Ascending aorta (tissue), 2 donors: Measurements from ENCODE around the gene THAP7. TPM values are rescaled to one million over a fixed set of nuclear protein-coding genes. Genes with fewer than 3 reads are reported as not detected.

Experiments
- DNase-seq, 2 donors: peaks; one replicate each; pipeline ENCODE4 v3.0.0-alpha.2; 2019; ENCODE audit warnings: low spot score in 2 of 2
- H3K27ac ChIP-seq, 2 donors: fragments of 200-600 bp; sonication (generic); one replicate each; pipeline ENCODE4 v1.5.1; 2016 to 2017; ENCODE audit warnings: mild to moderate bottlenecking in 1 of 2
- H3K27me3 ChIP-seq: fragments of 200-600 bp; sonication (generic); one replicate; pipeline ENCODE4 v1.5.1; 2017
- H3K36me3 ChIP-seq, 2 donors: fragments of 200-600 bp; sonication (generic); one replicate each; pipeline ENCODE4 v1.5.1; 2016
- H3K4me1 ChIP-seq, 2 donors: fragments of 200-600 bp; sonication (generic); one replicate each; pipeline ENCODE4 v1.5.1; 2016 to 2017; ENCODE audit warnings: mild to moderate bottlenecking in 1 of 2
- H3K4me3 ChIP-seq, 2 donors: fragments of 200-600 bp; sonication (generic); one replicate each; pipeline ENCODE4 v1.5.1; 2016 to 2017; ENCODE audit warnings: mild to moderate bottlenecking in 1 of 2
- H3K9me3 ChIP-seq, 2 donors: fragments of 200-600 bp; sonication (generic); one replicate each; pipeline ENCODE4 v1.5.1; 2016
- CTCF ChIP-seq, 3 experiments: fragments of 200-600 bp in 2 of 3; fragments of 450-650 bp in 1 of 3; sonication (generic) in 2 of 3; IDR thresholded peaks; one replicate each; pipeline ENCODE4 v1.5.1; 2016 to 2019; ENCODE audit warnings: antibody characterized with exemption in 3 of 3, mild to moderate bottlenecking in 1 of 3, moderate library complexity in 1 of 3
- intact Hi-C: fragments of 100-400 bp; cut with DNase I; formaldehyde crosslinking; loops from one replicate; pipeline ENCODE4 v1.15.1; 2023
- total RNA-seq: library from RNA; depleted of rRNA; stranded (reverse); fragments of >200 nt; gene quantifications from one replicate; pipeline ENCODE4 v1.1.0, GENCODE V29; 2016

The THAP7 gene
- total RNA-seq, 1 donor from 2014 or later = 37.9 TPM

DNA sequence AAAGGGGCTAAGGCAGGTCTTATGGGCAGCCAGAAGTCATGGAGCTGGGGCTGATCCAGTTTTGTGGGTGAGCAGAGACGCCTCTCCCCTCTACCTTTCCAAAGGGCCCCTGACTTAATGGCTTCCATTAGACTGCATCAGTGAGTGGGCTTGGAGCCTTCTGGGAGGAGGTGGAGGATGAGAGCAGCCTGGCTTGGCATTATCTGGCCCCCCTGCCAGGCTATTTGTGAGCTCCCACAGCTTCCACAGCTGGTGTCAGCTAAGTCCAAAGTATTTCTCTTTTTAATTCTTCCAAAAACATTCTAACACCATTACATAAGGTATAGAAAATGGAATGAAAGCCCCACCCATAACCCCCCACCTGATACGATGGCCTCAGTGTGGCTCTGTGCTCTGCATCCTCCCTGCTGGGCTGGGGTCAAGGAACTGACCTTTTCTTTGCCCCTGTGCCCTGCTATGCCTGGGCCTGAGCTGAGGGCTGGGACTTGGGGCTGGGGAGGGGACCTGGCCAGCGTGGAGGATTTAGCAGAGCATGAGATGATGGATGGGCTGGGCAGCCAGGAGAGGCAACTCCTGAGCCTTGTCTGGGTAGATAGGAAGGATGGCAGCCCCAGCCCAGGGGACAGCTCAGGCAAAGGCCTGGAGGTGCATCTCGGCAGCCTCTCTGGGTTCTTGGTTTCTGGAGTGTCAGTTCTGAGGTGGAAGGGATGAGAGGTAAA lies 30.8 kb downstream of the THAP7 start:
- no peaks in the 10 kb centered on the region for H3K4me1 ChIP-seq
- H3K9me3 ChIP-seq = no peaks in the 10 kb centered on the region
- no peak overlapping the region for H3K4me3 ChIP-seq
- no peak for TF ChIP-seq CTCF (IDR thresholded peaks at IDR 0.05)
- no peaks in the 10 kb centered on the region for H3K27me3 ChIP-seq
- H3K36me3 ChIP-seq = no peaks in the 10 kb centered on the region
- intact Hi-C loops = no loop called here
- no peak for DNase-seq
- no peak overlapping the region for H3K27ac ChIP-seq

DNA sequence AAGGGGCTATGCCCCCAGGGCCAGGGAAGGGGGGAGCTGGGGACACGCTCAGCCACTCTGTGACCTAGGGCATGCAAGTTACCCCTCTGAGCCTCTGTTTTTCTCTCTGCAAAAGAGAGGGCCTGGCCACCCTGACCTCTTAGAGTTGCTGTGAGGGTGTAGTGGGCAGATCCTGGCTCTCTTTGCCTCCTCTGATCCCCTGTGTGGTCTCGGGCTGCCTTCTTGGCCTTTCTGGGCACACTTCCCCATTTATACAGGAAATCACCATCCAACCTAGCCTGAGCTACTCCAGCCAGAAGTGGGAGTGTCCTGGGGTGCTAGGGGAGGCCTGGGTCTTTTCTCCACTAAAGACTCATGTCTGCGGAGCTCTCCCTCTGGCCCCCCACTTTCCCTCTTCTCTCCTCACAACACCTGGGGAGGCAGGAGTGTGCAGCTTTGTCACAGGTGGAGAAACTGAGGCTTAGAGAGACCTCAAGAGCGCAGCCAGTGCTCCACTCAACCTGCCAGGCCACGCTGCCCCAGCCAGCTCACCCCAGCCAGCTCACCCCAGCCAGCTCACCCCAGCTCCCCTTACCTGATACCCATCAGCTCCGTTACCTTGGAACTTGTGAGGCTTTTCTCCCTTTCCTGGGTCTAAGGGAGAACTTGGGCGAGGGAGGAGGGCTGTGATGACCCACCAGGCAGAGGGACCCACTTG lies 33.5 kb downstream of the THAP7 start:
- Histone ChIP-seq H3K36me3 (no peaks in the 10 kb centered on the region), H3K4me1 (peaks cover 0 to 3% of the 10 kb centered on the region in 2 donors), H3K9me3 (no peaks in the 10 kb centered on the region), H3K4me3 (no peak overlapping the region), H3K27me3 (peaks cover 12% of the 10 kb centered on the region), H3K27ac (no peak overlapping the region)
- no peak for DNase-seq
- no peak for TF ChIP-seq CTCF (IDR thresholded peaks at IDR 0.05)
- intact Hi-C loops = loop anchor here (10.0 kb wide), 1 partner anchor 106 kb away; no protein-coding TSS in a partner anchor

DNA sequence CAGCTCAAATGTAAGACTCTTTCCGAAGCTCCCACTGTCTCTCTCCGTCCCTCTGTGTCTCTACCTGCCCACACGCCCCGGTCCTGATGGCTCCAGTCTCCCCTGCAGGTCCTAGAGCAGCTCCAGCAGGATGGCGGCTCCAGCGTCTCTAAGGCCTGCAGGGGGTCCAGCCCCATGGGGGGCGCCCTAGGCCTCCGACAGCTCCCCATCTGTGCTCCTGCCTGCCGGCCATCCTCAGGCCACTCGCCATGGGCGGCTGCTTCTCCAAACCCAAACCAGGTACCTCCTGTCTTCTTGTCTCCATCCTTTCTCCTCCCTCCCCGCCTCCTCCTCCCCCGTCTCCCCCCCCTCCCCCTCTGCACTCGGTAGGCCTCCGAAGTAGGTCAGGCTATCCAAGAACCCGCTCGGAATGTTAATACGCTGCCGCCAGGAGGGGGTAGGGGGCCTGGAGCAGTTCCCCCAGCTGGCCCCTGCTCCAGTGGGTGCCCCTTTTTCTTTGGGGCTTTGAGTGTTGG lies 34.2 kb downstream of the THAP7 start:
- Histone ChIP-seq H3K27ac (no peak overlapping the region), H3K36me3 (no peaks in the 10 kb centered on the region), H3K4me3 (no peak overlapping the region), H3K4me1 (peaks cover 0 to 3% of the 10 kb centered on the region in 2 donors), H3K9me3 (no peaks in the 10 kb centered on the region), H3K27me3 (peaks cover 12% of the 10 kb centered on the region)
- TF ChIP-seq CTCF (IDR thresholded peaks at IDR 0.05) = no peak
- DNase-seq = no peak
- intact Hi-C loops = loop anchor here (10.0 kb wide), 1 partner anchor 107 kb away; no protein-coding TSS in a partner anchor

DNA sequence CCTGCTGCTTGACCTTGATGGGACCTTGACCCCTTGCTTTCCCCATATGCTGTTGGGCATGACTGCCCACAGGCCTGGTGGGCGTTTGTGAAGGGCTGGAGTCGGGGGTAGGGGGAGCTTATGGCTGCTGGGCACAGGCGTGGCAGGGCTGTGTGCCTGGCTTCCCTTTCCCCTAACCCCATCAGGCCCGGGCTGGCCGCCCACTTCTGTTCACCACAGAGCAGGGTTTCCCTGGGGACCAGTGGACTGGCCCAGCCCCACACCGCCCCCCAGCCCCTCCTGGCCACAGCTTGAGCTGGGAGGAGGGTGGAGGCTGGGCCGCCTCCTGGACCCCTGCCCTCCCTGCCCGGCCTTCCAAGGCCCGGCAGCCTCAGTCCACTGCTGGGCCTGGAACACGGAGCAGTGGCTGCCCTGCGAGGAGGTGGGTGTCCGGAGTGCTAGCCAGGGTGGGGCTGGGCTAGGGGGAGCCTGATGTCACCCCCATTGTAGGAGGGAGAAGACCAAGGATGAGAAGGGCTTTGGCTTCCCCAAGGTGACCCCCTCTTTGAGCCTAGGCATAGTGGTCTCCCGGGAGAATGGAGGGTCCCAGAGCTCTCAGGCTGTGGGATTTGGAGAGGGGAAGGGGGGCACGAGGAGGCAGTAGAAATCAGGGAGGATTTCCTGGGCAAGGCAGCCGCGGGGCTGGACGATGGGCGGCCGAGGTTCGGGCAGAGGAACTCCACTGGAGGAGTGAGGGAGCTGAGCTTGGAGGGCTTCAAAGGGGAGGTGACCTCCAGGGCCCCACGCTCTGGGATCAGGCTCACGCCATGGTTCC lies 34.8 kb downstream of the THAP7 start, which contains the start of gene AIFM3:
Gene AIFM3, plus strand, starts transcription at position 373 of the 814 bp plus-strand sequence. CDS start 690 bp downstream, outside the sequence.
- no peak for TF ChIP-seq CTCF (IDR thresholded peaks at IDR 0.05)
- H3K36me3 ChIP-seq = no peaks in the 10 kb centered on the region
- no peak within 1 kb of the TSS for H3K4me3 ChIP-seq
- no peak for DNase-seq
- peaks cover 12% of the 10 kb centered on the region for H3K27me3 ChIP-seq
- H3K9me3 ChIP-seq = no peaks in the 10 kb centered on the region
- no peak within 1 kb of the TSS for H3K27ac ChIP-seq
- H3K4me1 ChIP-seq = peaks cover 0 to 3% of the 10 kb centered on the region in 2 donors
- intact Hi-C loops = loop anchor here (10.0 kb wide), 1 partner anchor 108 kb away; no protein-coding TSS in a partner anchor
